Measurements from ENCODE around the gene PRKAG2. TPM values are rescaled to one million over a fixed set of nuclear protein-coding genes. Genes with fewer than 3 reads are reported as not detected.
"Not testable (repeated sequence)": the region's sequence is repeated elsewhere in the genome, so short reads cannot be mapped to it uniquely, and the experiment has no call there.

PRKAG2 gene
- total RNA-seq, 1 donor from 2014 or later = 15.7 TPM

- intact Hi-C loops (cut with micrococcal nuclease) = no loop called here
Observed at GRCh38 chr7:151852486-151853396, 24.2 kb downstream of the PRKAG2 start.

GRCh38 chr7:151851782-151852181 lies 25.1 kb downstream of the PRKAG2 start:
- intact Hi-C loops (cut with micrococcal nuclease) = no loop called here

- intact Hi-C loops (cut with micrococcal nuclease) = no loop called here
Observed at GRCh38 chr7:151851145-151851751, 25.7 kb downstream of the PRKAG2 start.

- intact Hi-C loops (cut with micrococcal nuclease) = no loop called here
Observed at GRCh38 chr7:151850491-151851124, 26.3 kb downstream of the PRKAG2 start.

GRCh38 chr7:151849879-151850260 lies 27.0 kb downstream of the PRKAG2 start:
- intact Hi-C loops (cut with micrococcal nuclease) = no loop called here

GRCh38 chr7:151849008-151849878 lies 27.7 kb downstream of the PRKAG2 start:
- intact Hi-C loops (cut with micrococcal nuclease) = no loop called here

GRCh38 chr7:151847681-151848081 lies 29.2 kb downstream of the PRKAG2 start:
- intact Hi-C loops (cut with micrococcal nuclease) = no loop called here

- intact Hi-C loops (cut with micrococcal nuclease) = no loop called here
Observed at GRCh38 chr7:151847136-151847535, 29.8 kb downstream of the PRKAG2 start.

GRCh38 chr7:151845412-151846205 lies 31.3 kb downstream of the PRKAG2 start:
- intact Hi-C loops (cut with micrococcal nuclease) = no loop called here

- intact Hi-C loops (cut with micrococcal nuclease) = no loop called here
Observed at GRCh38 chr7:151844825-151845200, 32.1 kb downstream of the PRKAG2 start.

- intact Hi-C loops (cut with micrococcal nuclease) = no loop called here
Observed at GRCh38 chr7:151844071-151844824, 32.7 kb downstream of the PRKAG2 start.

- intact Hi-C loops (cut with micrococcal nuclease) = no loop called here
Observed at GRCh38 chr7:151843181-151843580, 33.7 kb downstream of the PRKAG2 start.

GRCh38 chr7:151841395-151842051 lies 35.4 kb downstream of the PRKAG2 start:
- intact Hi-C loops (cut with micrococcal nuclease) = not testable (repeated sequence)

- intact Hi-C loops (cut with micrococcal nuclease) = no loop called here
Observed at GRCh38 chr7:151840088-151840910, 36.6 kb downstream of the PRKAG2 start.

GRCh38 chr7:151839451-151839921 lies 37.4 kb downstream of the PRKAG2 start:
- intact Hi-C loops (cut with micrococcal nuclease) = loop anchor here (5.0 kb wide), 1 partner anchor 38 kb away; the partner anchor contains the start of gene PRKAG2

GRCh38 chr7:151838861-151839381 lies 38.0 kb downstream of the PRKAG2 start:
- intact Hi-C loops (cut with micrococcal nuclease) = loop anchor here (5.0 kb wide), 1 partner anchor 38 kb away; the partner anchor contains the start of gene PRKAG2

GRCh38 chr7:151838072-151838471 lies 38.8 kb downstream of the PRKAG2 start:
- intact Hi-C loops (cut with micrococcal nuclease) = loop anchor here (5.0 kb wide), 1 partner anchor 39 kb away; the partner anchor contains the start of gene PRKAG2
